ENCODE data around the gene KAT8. TPM values are rescaled to one million over a fixed set of nuclear protein-coding genes. Genes with fewer than 3 reads are reported as not detected.
A peak's percentile ranks its signal among the peaks of the same experiment; 100 is the strongest.

Gene KAT8
- total and polyA plus RNA-seq, 2 of the 13 experiments (the other 11 are each of a cell fraction or from before 2014, with no cell fraction given), result 79.0 to 84.2 TPM

- TF ChIP-seq FUBP1 (CRISPR knock-in tag; IDR thresholded peaks at IDR 0.05; ENCODE audit: borderline replicate concordance) (no peak), ZNF549 (CRISPR knock-in tag; IDR thresholded peaks at IDR 0.05) (no peak), ZNF234 (CRISPR knock-in tag; conservative IDR thresholded peaks at IDR 0.05) (no peak), ZNF512 (CRISPR knock-in tag; IDR thresholded peaks at IDR 0.05) (no peak), MXD1 (CRISPR knock-in tag; IDR thresholded peaks at IDR 0.05) (no peak), BRF2 (CRISPR knock-in tag; IDR thresholded peaks at IDR 0.05) (no peak), ZNF703 (CRISPR knock-in tag; IDR thresholded peaks at IDR 0.05; ENCODE audit: borderline replicate concordance) (no peak), ZNF747 (CRISPR knock-in tag; IDR thresholded peaks at IDR 0.05; ENCODE audit: borderline replicate concordance) (no peak), SMYD3 (CRISPR knock-in tag; IDR thresholded peaks at IDR 0.05) (no peak), STAG1 (CRISPR knock-in tag; IDR thresholded peaks at IDR 0.05) (no peak), AGO2 (optimal IDR thresholded peaks at IDR 0.05; ENCODE audit: low read depth, low read length) (peak; percentile 42), HHEX (CRISPR knock-in tag; IDR thresholded peaks at IDR 0.05) (no peak), MIER3 (CRISPR knock-in tag; IDR thresholded peaks at IDR 0.05; ENCODE audit: borderline replicate concordance) (no peak), ZNF343 (CRISPR knock-in tag; IDR thresholded peaks at IDR 0.05) (no peak), ZNF737 (CRISPR knock-in tag; IDR thresholded peaks at IDR 0.05; ENCODE audit: borderline replicate concordance) (no peak), ZNF687 (CRISPR knock-in tag; IDR thresholded peaks at IDR 0.05) (peak; percentile 12; the same call in 1 of the 2 replicates)
These were observed 41.1 kb upstream of the KAT8 start (continued) for GRCh38 chr16:31076319-31076718.

Data from HepG2 (cell line).